Measurements from ENCODE around the gene KLHL26. TPM values are rescaled to one million over a fixed set of nuclear protein-coding genes. Genes with fewer than 3 reads are reported as not detected.

KLHL26 gene
- total RNA-seq, 1 experiment from 2014 or later = 10.7 TPM

- H3K27me3 Mint-ChIP-seq (ENCODE audit: low read depth) = no peaks in the 10 kb centered on the region
- TF ChIP-seq, protein P1, sequence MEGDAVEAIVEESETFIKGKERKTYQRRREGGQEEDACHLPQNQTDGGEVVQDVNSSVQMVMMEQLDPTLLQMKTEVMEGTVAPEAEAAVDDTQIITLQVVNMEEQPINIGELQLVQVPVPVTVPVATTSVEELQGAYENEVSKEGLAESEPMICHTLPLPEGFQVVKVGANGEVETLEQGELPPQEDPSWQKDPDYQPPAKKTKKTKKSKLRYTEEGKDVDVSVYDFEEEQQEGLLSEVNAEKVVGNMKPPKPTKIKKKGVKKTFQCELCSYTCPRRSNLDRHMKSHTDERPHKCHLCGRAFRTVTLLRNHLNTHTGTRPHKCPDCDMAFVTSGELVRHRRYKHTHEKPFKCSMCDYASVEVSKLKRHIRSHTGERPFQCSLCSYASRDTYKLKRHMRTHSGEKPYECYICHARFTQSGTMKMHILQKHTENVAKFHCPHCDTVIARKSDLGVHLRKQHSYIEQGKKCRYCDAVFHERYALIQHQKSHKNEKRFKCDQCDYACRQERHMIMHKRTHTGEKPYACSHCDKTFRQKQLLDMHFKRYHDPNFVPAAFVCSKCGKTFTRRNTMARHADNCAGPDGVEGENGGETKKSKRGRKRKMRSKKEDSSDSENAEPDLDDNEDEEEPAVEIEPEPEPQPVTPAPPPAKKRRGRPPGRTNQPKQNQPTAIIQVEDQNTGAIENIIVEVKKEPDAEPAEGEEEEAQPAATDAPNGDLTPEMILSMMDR (conservative IDR thresholded peaks at IDR 0.05) = no peak
These were observed 76.2 kb downstream of the KLHL26 start for GRCh38 chr19:18712981-18713380.

More at GRCh38 chr19:18712981-18713380, 76.2 kb downstream of the KLHL26 start:
- H3K4me1 ChIP-seq (ENCODE audit: insufficient read depth, low read length) = no peaks in the 10 kb centered on the region
- H2AK5ac ChIP-seq (ENCODE audit: insufficient read length, low read length) = no peak overlapping the region
- no peaks in the 10 kb centered on the region for H3K79me2 ChIP-seq (ENCODE audit: insufficient read depth, low read length)
- H3K14ac ChIP-seq (ENCODE audit: insufficient read depth, low read length) = no peak overlapping the region
- no peak overlapping the region for H3K27ac ChIP-seq (ENCODE audit: insufficient read length, low read depth, low read length)
- Mint-ChIP-seq H3K4me3 (no peak overlapping the region), H3K9me3 (no peaks in the 10 kb centered on the region), H3K36me3 (ENCODE audit: insufficient read depth in 1 of 3, low read depth in 3 of 3) (peaks cover 0 to 3% (median 0%) of the 10 kb centered on the region in 3 experiments; a peak in 1 of 7 replicates), H3K4me1 (peaks cover 5 to 10% of the 10 kb centered on the region in 2 experiments), H3K27ac (peak overlapping the region; percentile 11 to 77 (median 75); a peak in 3 of 7 replicates)
- H3K4ac ChIP-seq (ENCODE audit: low read depth, low read length) = no peak overlapping the region
- no peak overlapping the region for H4K5ac ChIP-seq (ENCODE audit: insufficient read length, low read depth, low read length)
- H2BK20ac ChIP-seq (ENCODE audit: low read depth, low read length, poor library complexity, severe bottlenecking) = no peak overlapping the region
- no peak overlapping the region for H2BK5ac ChIP-seq (ENCODE audit: insufficient read length, low read length)
- no peak overlapping the region for H2BK12ac ChIP-seq (ENCODE audit: insufficient read length, low read depth, low read length)
- no peak overlapping the region for H2AFZ ChIP-seq (ENCODE audit: low read length)
- H3K23me2 ChIP-seq (ENCODE audit: insufficient read length, low read depth, low read length, poor library complexity, severe bottlenecking) = no peaks in the 10 kb centered on the region
- no peak overlapping the region for H3K23ac ChIP-seq (ENCODE audit: insufficient read length, low read depth, low read length)
- H3T11ph ChIP-seq (ENCODE audit: low read length) = no peak overlapping the region
- no peak overlapping the region for H4K8ac ChIP-seq (replicated peaks; ENCODE audit: insufficient read length, low read depth, low read length)
- no peak overlapping the region for H3K4me2 ChIP-seq (ENCODE audit: insufficient read depth, insufficient read length, low read length)
- no CpG with 5 or more reads among the region's 5 CpGs for WGBS (ENCODE audit: extremely low coverage, insufficient read length, low lambda C conversion rate)
- no peak overlapping the region for H3K18ac ChIP-seq (ENCODE audit: insufficient read length, low read depth, low read length)
- peaks cover under 1% of the 10 kb centered on the region for H3K79me1 ChIP-seq (ENCODE audit: insufficient read depth, low read depth, low read length, poor library complexity, severe bottlenecking)
- no peak overlapping the region for H2BK15ac ChIP-seq (ENCODE audit: low read depth, low read length)
- H4K20me1 ChIP-seq (ENCODE audit: control insufficient read depth, insufficient read depth, insufficient read length) = peaks cover 3% of the 10 kb centered on the region
- H3K9me3 ChIP-seq (ENCODE audit: control insufficient read depth, low read depth, low read length) = no peaks in the 10 kb centered on the region
- no peak overlapping the region for H3K9ac ChIP-seq (ENCODE audit: extremely low read depth, insufficient read length, low read length)
- DNase-seq = no peak
- H3K56ac ChIP-seq (ENCODE audit: insufficient read length, low read depth, low read length) = no peak overlapping the region
- no peak overlapping the region for H2BK120ac ChIP-seq (ENCODE audit: low read depth, low read length, poor library complexity, severe bottlenecking)
- no peak overlapping the region for H4K91ac ChIP-seq (ENCODE audit: insufficient read length, low read depth, low read length)
- H3K27me3 ChIP-seq (ENCODE audit: insufficient read depth, low read length) = no peaks in the 10 kb centered on the region

Data from H9 (cell line).